Endothelial cell of umbilical vein (primary cell): Measurements from ENCODE around the gene TMED7. TPM values are rescaled to one million over a fixed set of nuclear protein-coding genes. Genes with fewer than 3 reads are reported as not detected.
"Not testable (repeated sequence)": the region's sequence is repeated elsewhere in the genome, so short reads cannot be mapped to it uniquely, and the experiment has no call there.

Source experiments
- Bru-seq: library from RNA; stranded (reverse); fragments of 400-500 nt; gene quantifications from one replicate; lab custom pipeline; 2021; lab: Mats Ljungman, UMichigan
- BruChase-seq, 2 experiments: library from RNA; stranded (reverse); fragments of 400-500 nt; gene quantifications; one replicate each; lab custom pipeline; 2021; lab: Mats Ljungman, UMichigan
- BruUV-seq: library from RNA; stranded (reverse); fragments of 400-500 nt; replicated peaks from 2 replicates; lab custom pipeline; 2021; lab: Mats Ljungman, UMichigan
- CTCF ChIA-PET: fragments of 300-600, 350-600 bp; sonication (Branson Sonifier 250); formaldehyde crosslinking; loops from one replicate; lab custom pipeline; 2021; ENCODE audit warnings: antibody characterized with exemption, inconsistent platforms; lab: Charles Lee
- POLR2A ChIA-PET: fragments of 300-600, 350-600 bp; sonication (Branson Sonifier 250); formaldehyde crosslinking; loops from one replicate; lab custom pipeline; 2021; ENCODE audit warnings: antibody characterized with exemption, inconsistent platforms; lab: Charles Lee
- DNase-seq: peaks from one replicate; pipeline ENCODE4 v3.0.0-alpha.2; 2011; ENCODE audit warnings: low read depth, low spot score
- FAIRE-seq: peaks from 2 replicates; lab custom pipeline; 2011; peaks lifted over from hg19 to GRCh38; lab: Jason Lieb, UNC
- H2AFZ ChIP-seq: 2 replicates; pipeline ENCODE4 v1.6.0; 2012; ENCODE audit warnings: low read depth, low read length, control low read depth, inconsistent platforms
- H3K27ac ChIP-seq: 2 replicates; pipeline ENCODE4 v1.5.1; 2011; ENCODE audit warnings: low read depth, mild to moderate bottlenecking, control low read depth, low read length, moderate library complexity; ENCODE audit not compliant: insufficient read depth
- H3K27me3 ChIP-seq, 2 experiments: 2 replicates each; pipeline versions ENCODE4 v1.6.0 to v1.6.1; 2011; ENCODE audit warnings: low read length in 2 of 2, mixed read lengths in 1 of 2; ENCODE audit not compliant: control insufficient read depth in 2 of 2, insufficient read depth in 2 of 2
- H3K36me3 ChIP-seq, 2 experiments: 2 replicates in 1 of 2; 3 replicates in 1 of 2; pipeline ENCODE4 v1.5.1; 2011; ENCODE audit warnings: low read length in 2 of 2, mild to moderate bottlenecking in 1 of 2, moderate library complexity in 1 of 2; ENCODE audit not compliant: control insufficient read depth in 2 of 2, insufficient read depth in 2 of 2; ENCODE audit errors: extremely low read depth in 1 of 2
- H3K4me1 ChIP-seq: 3 replicates; pipeline ENCODE4 v1.5.1; 2011; ENCODE audit warnings: mild to moderate bottlenecking, low read length; ENCODE audit not compliant: control insufficient read depth, insufficient read depth; ENCODE audit errors: extremely low read depth
- H3K4me2 ChIP-seq: 2 replicates; pipeline ENCODE4 v1.6.1; 2011; ENCODE audit warnings: low read length, control low read depth, mixed read lengths; ENCODE audit not compliant: insufficient read depth
- H3K4me3 ChIP-seq, 3 experiments: fragments of 200-600 bp in 1 of 3; sonication (generic), shearing (Covaris generic) in 1 of 3; replicated peaks in 1 of 3; 2 replicates each; pipeline ENCODE4 v1.5.1; 2011 to 2016; ENCODE audit warnings: control low read depth in 3 of 3, low read length in 3 of 3, mild to moderate bottlenecking in 2 of 3, inconsistent platforms in 1 of 3, low read depth in 1 of 3, moderate library complexity in 1 of 3; ENCODE audit not compliant: insufficient read depth in 1 of 3
- H3K79me2 ChIP-seq: 2 replicates; pipeline ENCODE4 v1.6.0; 2012; ENCODE audit warnings: low read length, inconsistent platforms; ENCODE audit not compliant: control insufficient read depth, insufficient read depth
- H3K9ac ChIP-seq: replicated peaks from 2 replicates; pipeline ENCODE3; 2011; ENCODE audit warnings: low read length, control low read depth; ENCODE audit not compliant: insufficient read depth; ENCODE audit errors: extremely low read depth
- H3K9me1 ChIP-seq: replicated peaks from 3 replicates; pipeline ENCODE4 v1.6.0; 2011; ENCODE audit warnings: mild to moderate bottlenecking, low read length; ENCODE audit not compliant: control insufficient read depth, insufficient read depth; ENCODE audit errors: extremely low read depth
- H3K9me3 ChIP-seq: replicated peaks from 2 replicates; pipeline ENCODE4 v1.5.1; 2012; ENCODE audit warnings: low read length, inconsistent platforms; ENCODE audit not compliant: control insufficient read depth, insufficient read depth
- H4K20me1 ChIP-seq: replicated peaks from 2 replicates; pipeline ENCODE3; 2011; ENCODE audit warnings: mild to moderate bottlenecking, low read length; ENCODE audit not compliant: control insufficient read depth, insufficient read depth; ENCODE audit errors: extremely low read depth
- CTCF ChIP-seq, 2 donors: IDR thresholded peaks; 1 replicate in 1 of 2; 2 replicates in 1 of 2; pipeline ENCODE4 v1.5.1; 2011; ENCODE audit warnings: low read length in 2 of 2, mild to moderate bottlenecking in 2 of 2, moderate library complexity in 2 of 2, control low read depth in 1 of 2, inconsistent platforms in 1 of 2, low read depth in 1 of 2; ENCODE audit not compliant: insufficient read depth in 1 of 2; ENCODE audit errors: extremely low read depth in 1 of 2
- EZH2 ChIP-seq: IDR thresholded peaks from 2 replicates; pipeline ENCODE4 v1.6.1; 2012; ENCODE audit warnings: borderline replicate concordance, low read depth, mild to moderate bottlenecking, moderate library complexity, low read length, inconsistent platforms; ENCODE audit not compliant: severe bottlenecking
- FOS ChIP-seq: IDR thresholded peaks from 2 replicates; pipeline ENCODE4 v1.6.1; 2011; ENCODE audit warnings: mild to moderate bottlenecking, low read length, moderate library complexity, borderline replicate concordance; ENCODE audit not compliant: insufficient read depth
- GATA2 ChIP-seq: IDR thresholded peaks from 2 replicates; pipeline ENCODE4 v1.7.0; 2011; ENCODE audit warnings: low read depth, mild to moderate bottlenecking, moderate library complexity, mixed read lengths, low read length; ENCODE audit not compliant: insufficient read length, insufficient read depth
- JUN ChIP-seq: IDR thresholded peaks from 2 replicates; pipeline ENCODE4 v1.6.1; 2011; ENCODE audit warnings: borderline replicate concordance, low read depth; ENCODE audit not compliant: insufficient read length, insufficient read depth
- MAX ChIP-seq: IDR thresholded peaks from 2 replicates; pipeline ENCODE4 v1.6.1; 2011; ENCODE audit not compliant: insufficient read depth, insufficient read length
- MYC ChIP-seq: IDR thresholded peaks from one replicate; pipeline ENCODE4 v1.6.1; 2011; ENCODE audit warnings: mild to moderate bottlenecking, low read depth, low read length
- POLR2A ChIP-seq: IDR thresholded peaks from 2 replicates; pipeline ENCODE4 v1.6.1; 2012; ENCODE audit warnings: low read depth, mild to moderate bottlenecking, control low read depth, low read length
- POLR2AphosphoS5 ChIP-seq: IDR thresholded peaks from 2 replicates; pipeline ENCODE4 v1.6.1; 2012; ENCODE audit warnings: low read depth, mild to moderate bottlenecking, control low read depth, low read length, moderate library complexity; ENCODE audit not compliant: insufficient read depth
- dilution Hi-C: fragments of 300-500 bp; cut with MboI; formaldehyde crosslinking; loops from one replicate; pipeline ENCODE4 v1.15.0; 2019; ENCODE audit warnings: low sequenced_read_pairs; ENCODE audit not compliant: extremely low pct_ligation_motif_present
- intact Hi-C: fragments of 100-400 bp; cut with micrococcal nuclease; formaldehyde crosslinking; loops from one replicate; pipeline ENCODE4 v1.10.0; 2022
- long read RNA-seq: library from polyadenylated mRNA; stranded (forward); transcript quantifications from one replicate; pipeline ENCODE4 v2.0.0, GENCODE V29; 2021
- polyA minus RNA-seq, 3 experiments: library from RNA; depleted of rRNA, polyadenylated mRNA; stranded (reverse); fragments of >200 nt; gene quantifications; 1 replicate in 1 of 3; 2 replicates in 2 of 3; pipeline ENCODE4 v1.2.3, GENCODE V29; 2011
- polyA plus RNA-seq, 4 experiments: library from polyadenylated mRNA; depleted of rRNA in 3 of 4; stranded (reverse) in 3 of 4; unstranded in 1 of 4; fragments of >200 nt; gene quantifications; 2 replicates each; pipeline versions ENCODE4 v1.2.1 to v1.2.3, GENCODE V29; 2011 to 2012; ENCODE audit warnings: missing spikeins in 1 of 4
- total RNA-seq: library from RNA; stranded (reverse); gene quantifications from 2 replicates; pipeline ENCODE4 v1.2.3, GENCODE V29; 2021

Gene TMED7
- total RNA-seq (101 TPM in 2 replicates), polyA plus RNA-seq (57.6 and 125 TPM in 2 replicates), polyA minus RNA-seq (41.8 and 47.0 TPM in 2 replicates), Bru-seq, nascent RNA (percentile 98 among the genes with signal in this experiment), BruChase-seq, experiment 1, labeled RNA remaining after a 6-hour chase (percentile 100 among the genes with signal in this experiment), BruChase-seq, experiment 2, labeled RNA remaining after a 2-hour chase (percentile 100 among the genes with signal in this experiment)
- polyA plus RNA-seq (2011; cell fraction: cytosol; rRNA removed) = 34.2 and 50.6 TPM in 2 replicates
- 18.8 and 20.7 TPM in 2 replicates for polyA plus RNA-seq (2011; cell fraction: nucleus; rRNA removed)
- 42.5 and 53.4 TPM in 2 replicates for polyA plus RNA-seq (2012)
- polyA minus RNA-seq (2011; cell fraction: cytosol; rRNA and poly(A)+ RNA removed) = 36.3 TPM
- 34.1 and 43.8 TPM in 2 replicates for polyA minus RNA-seq (2011; cell fraction: nucleus; rRNA and poly(A)+ RNA removed)
- long read RNA-seq, transcript TMED7-201 (3 exons, 3,757 nt) = major isoform, 139 of 141 reads
- long read RNA-seq, partial matches to known transcripts = 1 of 141 reads
- long read RNA-seq, other reads (novel, unspliced or antisense) = 1 of 141 reads

- no peaks in the 10 kb centered on the region for H3K9me3 ChIP-seq
- dilution Hi-C loops (no loop called here), intact Hi-C loops (loop anchor here (1.0 to 5.0 kb wide), 4 partner anchors 23 to 407 kb away; partner anchors contain the start of genes ARL14EPL, FEM1C and TICAM2)
- H3K4me1 ChIP-seq = peaks cover 30% of the 10 kb centered on the region
- FAIRE-seq (peak; percentile 92), DNase-seq (peak; percentile 99)
- CTCF ChIA-PET = interaction anchor here (0.7 to 3.7 kb wide), 6 partner anchors 9 to 317 kb away, joined by 3 to 18 read pairs (median 4); no protein-coding TSS in a partner anchor
- peak within 1 kb of the TSS; percentile 98 for H3K4me2 ChIP-seq
- H3K36me3 ChIP-seq = no peaks in the 10 kb centered on the region
- no peaks in the 10 kb centered on the region for H4K20me1 ChIP-seq
- H3K9me1 ChIP-seq = peaks cover 2% of the 10 kb centered on the region
- peak within 1 kb of the TSS; percentile 83 for H3K27ac ChIP-seq
- peak within 1 kb of the TSS; percentile 86 to 98 (median 90) for H3K4me3 ChIP-seq
- BruUV-seq = TSS peak; percentile 51
- peaks cover 49% of the 10 kb centered on the region for H3K79me2 ChIP-seq
- H3K9ac ChIP-seq = peak within 1 kb of the TSS; percentile 93
- peak; percentile 96 for TF ChIP-seq POLR2A
- TF ChIP-seq POLR2AphosphoS5 = peak; percentile 95
- TF ChIP-seq JUN = no peak
- no peak for TF ChIP-seq EZH2
- no peak for TF ChIP-seq GATA2
- peak; percentile 78 for TF ChIP-seq MYC
- TF ChIP-seq FOS = peak; percentile 24
- peak; percentile 72 for TF ChIP-seq MAX
- TF ChIP-seq CTCF (IDR thresholded peaks at IDR 0.05; ENCODE audit: extremely low read depth in 1 of 2, insufficient read depth in 1 of 2, low read depth in 1 of 2, low read length in 2 of 2) = no peak
- peak within 1 kb of the TSS; percentile 84 for H2AFZ ChIP-seq
- POLR2A ChIA-PET = no interaction called here
- H3K27me3 ChIP-seq = no peaks in the 10 kb centered on the region
Observed at GRCh38 chr5:115625579-115626444, at the start of gene TMED7. TSS of gene TMED7 (minus strand) at chr5:115626036. CDS start at chr5:115625792, 244 bp downstream.

- intact Hi-C loops, H3K79me2 ChIP-seq, H3K27me3 ChIP-seq, H2AFZ ChIP-seq, H3K4me2 ChIP-seq, CTCF ChIA-PET, H4K20me1 ChIP-seq, H3K36me3 ChIP-seq, H3K9ac ChIP-seq, dilution Hi-C loops, H3K9me1 ChIP-seq, H3K27ac ChIP-seq, H3K4me1 ChIP-seq, POLR2A ChIA-PET, DNase-seq, H3K4me3 ChIP-seq, BruUV-seq, H3K9me3 ChIP-seq, FAIRE-seq: not testable (repeated sequence)
Observed at GRCh38 chr5:115674782-115675181, 48.9 kb upstream of the TMED7 start.
